Activated CD8-positive, alpha-beta memory T cell treated with anti-CD3 and anti-CD28 coated beads, Interleukin-2, amount 50 U/mL, for 48 hours (primary cell): ENCODE measurements around the gene PRICKLE3.
"Not testable (repeated sequence)": the region's sequence is repeated elsewhere in the genome, so short reads cannot be mapped to it uniquely, and the experiment has no call there.

Experiments used
- DNase-seq: peaks from one replicate; pipeline ENCODE4 v3.0.0-alpha.2; 2020

Gene PRICKLE3

DNA sequence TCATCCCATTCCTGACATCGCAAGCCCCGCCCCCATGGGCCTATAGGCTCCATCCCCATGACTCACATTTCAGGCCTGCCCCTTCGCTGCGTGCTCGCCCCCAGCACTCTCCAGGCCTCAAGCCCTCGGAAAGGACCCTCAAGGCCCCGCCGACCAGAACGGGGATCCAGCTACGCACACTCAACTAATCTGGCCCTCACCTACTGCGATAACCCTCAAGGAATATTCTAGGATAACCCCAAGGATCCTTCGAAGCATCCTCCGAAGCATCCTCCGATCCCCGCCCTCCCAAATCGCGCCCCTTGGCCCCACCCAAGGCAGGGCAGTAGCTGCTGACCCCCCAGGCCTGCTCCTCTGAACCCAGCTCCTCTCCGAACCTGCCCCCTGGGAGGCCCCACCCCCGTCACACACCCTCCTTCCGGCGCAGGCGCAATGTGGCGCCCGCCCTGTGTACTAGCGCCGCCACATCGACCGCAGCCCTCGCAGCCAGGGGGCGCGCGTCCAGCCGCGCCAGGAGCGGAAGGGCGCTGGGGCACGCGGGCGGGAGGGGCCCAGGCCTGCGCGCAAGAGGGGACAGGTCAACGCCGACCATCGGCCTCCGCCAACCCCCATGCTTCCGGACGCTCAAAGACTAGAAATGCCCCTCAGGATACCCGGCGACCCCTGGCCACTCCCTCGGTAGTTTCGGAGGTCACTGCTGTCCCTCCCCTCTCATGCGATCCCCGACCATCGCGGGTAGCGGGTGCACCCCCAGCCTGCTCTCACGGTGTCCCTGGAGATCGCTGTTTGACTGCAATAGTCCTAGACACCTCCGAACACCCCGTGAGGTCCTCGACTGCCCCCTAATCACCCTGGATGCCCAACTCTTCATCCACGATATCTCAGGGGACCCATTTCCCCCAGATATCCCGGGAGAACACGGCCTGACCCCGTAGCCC is 30.0 kb downstream of the PRICKLE3 start:
- peak; percentile 88 for DNase-seq

DNA sequence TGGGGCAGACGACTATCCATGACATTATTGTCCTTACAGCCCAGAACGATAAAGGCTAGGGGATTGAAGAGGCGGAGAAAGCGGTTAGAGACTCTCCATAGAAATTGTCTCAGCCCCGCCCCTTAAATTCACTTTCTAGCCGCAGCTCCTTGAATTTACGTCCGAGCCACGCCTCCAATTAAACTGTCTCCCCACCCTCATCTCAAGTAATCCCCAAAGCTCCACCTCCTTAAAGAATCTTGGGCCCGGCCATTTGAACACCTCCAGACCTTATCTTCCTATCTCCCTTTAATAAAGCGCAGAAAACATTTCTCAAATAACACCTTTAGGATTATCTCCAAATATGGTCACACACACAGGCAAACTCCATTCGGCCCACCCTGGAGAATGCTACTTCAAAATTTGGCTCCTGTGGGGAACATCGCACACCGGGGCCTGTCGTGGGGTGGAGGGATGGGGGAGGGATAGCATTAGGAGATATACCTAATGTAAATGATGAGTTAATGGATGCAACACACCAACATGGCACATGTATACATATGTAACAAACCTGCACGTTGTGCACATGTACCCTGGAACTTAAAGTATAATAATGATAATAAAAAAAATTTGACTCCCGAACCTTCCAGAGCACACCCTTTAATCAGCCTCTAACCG is 30.8 kb downstream of the PRICKLE3 start:
- DNase-seq = no peak

DNA sequence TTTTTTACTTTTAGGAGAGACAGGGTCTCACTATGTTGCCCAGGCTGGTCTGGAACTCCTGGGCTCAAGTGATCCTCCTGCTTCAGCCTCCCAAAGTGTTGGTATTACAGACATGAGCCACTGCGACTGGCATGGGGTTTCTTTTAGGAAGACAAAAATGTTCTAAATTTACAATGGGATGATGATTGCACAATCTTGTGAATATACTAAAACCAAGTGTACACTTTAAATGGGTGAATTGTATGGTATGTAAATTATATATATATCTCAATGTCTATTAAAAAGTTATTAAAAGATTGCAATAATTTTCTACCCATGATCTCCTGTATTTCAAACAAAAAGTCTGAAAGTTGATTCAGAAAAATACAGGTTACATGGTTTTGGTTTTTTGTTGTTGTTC is 32.7 kb downstream of the PRICKLE3 start:
- DNase-seq = no peak

DNA sequence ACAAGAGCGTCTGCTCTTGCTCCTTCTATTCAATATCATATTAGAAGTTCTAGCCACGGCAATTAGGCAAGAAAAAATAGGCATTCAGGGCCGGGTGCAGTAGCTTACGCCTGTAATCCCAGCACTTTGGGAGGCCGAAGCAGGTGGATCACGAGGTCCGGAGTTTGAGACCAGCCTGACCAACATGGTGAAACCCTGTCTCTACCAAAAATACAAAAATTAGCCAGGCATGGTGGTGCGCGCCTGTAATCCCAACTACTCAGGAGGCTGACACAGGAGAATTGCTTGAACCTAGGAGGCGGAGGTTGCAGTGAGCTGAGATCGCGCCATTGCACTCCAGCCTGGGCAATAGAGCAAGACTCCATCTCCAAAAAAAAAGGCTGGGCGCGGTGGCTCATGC is 36.9 kb downstream of the PRICKLE3 start:
- DNase-seq = not testable (repeated sequence)

DNA sequence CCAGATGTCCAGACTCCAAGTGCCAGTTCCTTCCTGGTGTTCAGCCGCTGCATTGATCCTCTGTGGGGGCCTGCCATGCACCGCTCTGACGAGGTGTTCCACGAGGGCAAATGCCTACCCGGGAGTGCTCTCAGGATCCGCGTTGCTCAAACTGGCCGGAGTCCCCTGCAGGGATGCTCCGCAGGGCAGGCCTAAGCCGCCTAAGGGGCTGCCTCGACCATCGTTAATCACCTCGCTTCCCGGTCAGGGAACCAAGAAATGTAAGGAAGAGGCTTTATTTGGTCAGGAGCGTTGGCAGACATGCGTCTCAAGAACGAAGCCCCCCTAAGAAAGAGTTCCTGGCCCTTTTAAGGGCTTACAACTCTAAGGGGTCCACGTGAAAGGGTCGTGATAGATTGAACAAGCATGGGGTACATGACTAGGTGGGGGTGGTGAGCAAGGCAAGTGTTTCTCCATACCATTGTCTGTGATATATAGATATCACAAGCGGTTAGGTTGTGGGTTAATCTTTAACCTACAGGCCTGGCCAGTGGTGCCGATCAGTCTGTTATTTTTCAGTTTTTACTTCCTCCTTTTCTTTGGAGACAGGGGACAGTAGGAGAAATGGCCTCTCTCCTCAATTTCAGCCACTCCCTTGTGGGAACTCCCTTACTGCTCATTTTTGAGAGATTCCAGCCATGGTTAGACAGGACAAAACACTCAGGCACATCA is 37.6 kb downstream of the PRICKLE3 start:
- not testable (repeated sequence) for DNase-seq

DNA sequence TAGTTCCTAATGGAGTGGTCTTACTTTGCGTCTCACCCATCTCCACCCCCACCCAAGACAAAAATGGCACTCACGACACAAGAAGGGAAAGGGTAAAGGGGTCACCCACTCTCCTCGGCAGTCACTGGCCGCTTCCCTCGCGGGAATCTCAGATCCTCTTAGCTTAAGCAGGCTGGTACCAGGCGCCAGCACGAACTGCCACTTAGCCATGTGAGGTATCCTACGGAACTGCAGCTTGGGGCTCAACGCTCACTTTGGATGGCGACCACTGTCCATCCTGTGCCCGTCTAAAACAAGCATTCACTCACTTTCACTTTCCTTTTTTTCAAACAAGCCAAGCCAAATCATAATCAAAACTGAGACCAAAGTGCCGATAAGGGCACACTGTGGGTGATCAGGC is 38.2 kb downstream of the PRICKLE3 start:
- no peak for DNase-seq

DNA sequence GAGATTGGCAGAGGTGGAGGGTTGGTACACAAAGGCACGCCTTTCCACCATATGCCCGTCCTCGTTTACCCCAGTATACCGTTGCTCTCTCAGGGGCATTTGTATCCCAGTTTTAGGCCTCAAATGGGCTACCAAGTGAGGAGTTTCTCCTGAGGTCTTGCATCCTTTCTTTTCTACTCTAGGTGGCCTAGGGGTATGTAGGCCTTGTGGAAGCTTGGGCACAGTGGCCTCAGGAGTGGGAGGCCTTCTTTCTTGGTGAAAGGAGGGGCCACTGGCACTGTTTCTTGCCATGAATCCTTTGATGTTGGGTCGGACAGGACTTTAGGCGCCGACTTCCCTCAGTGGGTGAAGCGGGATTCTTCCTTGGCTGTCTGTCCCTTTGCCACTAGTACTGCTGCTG is 38.9 kb downstream of the PRICKLE3 start:
- no peak for DNase-seq

DNA sequence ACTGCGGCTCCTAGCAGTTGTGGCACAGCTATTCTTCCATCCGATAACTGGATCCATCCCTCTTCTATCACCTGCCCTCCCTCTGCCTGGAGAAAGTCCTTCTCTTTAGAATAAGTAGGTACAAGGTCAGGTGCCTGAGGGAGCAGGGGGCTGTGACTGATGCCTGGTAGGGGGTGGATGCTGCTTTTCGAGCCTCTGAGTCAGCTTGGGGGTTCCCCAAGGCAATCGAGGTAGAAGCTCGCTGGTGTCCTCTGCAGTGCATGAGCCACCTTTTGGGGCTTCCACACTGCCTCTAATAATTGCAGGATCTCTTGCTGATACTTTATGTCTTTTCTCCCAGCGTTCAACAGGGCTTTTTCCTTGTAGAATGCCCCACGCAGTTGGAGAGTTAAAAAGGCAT is 43.0 kb downstream of the PRICKLE3 start:
- DNase-seq = not testable (repeated sequence)

DNA sequence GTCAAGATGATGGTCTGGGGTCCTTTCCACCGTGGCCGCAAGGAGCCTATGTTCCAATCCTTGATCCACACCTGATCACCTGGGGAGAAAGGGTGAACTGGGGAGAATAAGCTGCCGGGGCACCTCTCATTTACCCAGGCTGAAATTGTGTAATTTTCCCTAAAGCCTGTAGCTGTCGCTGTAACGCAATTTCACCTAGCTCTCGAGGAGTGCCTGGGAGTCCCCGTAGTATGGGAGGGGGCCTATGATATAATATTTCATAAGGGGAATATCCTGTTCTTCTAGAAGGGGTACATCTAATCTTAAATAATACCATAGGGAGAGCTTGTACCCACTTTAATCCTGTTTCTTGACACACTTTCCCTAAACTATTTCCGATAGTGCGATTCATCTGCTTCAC is 43.9 kb downstream of the PRICKLE3 start:
- not testable (repeated sequence) for DNase-seq

DNA sequence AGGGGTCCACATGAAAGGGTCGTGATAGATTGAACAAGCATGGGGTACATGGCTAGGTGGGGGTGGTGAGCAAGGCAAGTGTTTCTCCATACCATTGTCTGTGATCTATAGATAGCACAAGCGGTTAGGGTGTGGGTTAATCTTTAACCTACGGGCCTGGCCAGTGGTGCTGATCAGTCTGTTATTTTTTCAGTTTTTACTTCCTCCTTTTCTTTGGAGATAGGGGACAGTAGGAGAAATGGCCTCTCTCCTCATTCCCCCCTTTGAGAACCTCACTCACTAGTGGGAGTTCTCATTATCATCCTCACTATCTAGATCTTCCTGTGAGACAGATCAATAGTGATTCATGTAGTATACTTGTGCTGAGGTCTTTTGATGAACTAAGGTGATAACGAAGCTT is 46.5 kb downstream of the PRICKLE3 start:
- no peak for DNase-seq

DNA sequence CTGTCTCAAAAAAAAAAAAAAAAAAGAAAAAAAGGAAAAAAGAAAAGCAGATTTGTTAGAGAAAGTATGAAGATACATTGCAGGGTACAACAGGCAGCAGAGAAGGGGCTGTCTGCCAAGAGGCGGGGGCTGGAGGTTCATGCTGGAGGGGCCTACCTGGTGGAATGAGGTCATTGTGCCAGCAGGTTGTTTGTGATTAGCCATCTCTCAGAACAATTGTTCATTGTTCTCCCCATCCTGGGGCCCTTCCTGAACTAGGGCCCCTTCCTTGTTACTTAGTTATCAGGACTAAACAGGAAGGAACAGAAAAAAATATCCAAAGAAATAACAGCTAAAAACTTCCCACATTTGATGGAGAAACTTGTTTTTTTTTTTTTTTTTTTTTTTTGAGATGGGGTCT is 48.7 kb downstream of the PRICKLE3 start:
- no peak for DNase-seq

DNA sequence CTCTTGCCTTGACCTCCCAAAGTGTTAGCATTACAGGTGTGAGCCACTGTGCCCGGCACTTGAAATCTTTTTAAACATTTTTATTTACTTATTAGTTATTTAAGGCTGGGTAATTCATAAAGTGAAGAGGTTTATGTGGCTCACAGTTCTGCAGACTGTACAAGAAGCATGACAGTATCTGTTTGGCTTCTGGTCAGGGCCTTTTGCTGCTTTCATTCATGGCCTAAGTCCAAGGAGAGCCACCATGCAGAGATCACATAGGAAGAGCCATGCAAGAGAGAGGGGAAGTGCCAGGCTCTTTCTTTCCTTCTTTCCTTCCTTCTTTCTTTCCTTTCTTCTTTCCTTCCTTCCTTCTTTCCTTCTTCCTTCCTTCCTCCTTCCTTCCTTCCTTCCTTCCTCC is 52.4 kb downstream of the PRICKLE3 start:
- DNase-seq = no peak

DNA sequence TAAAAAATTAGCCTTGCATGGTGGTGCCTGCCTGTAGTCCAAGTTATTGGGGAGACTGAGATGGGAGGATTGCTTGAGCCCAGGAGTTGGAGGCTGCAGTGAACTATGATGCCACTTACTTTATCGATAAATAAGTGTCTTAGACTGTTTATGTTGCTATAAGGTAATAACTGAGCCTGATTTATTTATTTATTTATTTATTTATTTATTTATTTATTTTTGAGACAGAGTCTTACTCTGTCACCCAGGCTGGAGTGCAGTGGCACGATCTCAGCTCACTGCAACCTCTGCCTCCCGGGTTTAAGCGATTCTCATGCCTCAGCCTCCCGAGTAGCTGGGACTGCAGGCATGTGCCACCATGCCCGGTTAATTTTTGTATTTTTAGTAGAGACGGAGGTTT is 53.9 kb downstream of the PRICKLE3 start:
- DNase-seq = not testable (repeated sequence)

DNA sequence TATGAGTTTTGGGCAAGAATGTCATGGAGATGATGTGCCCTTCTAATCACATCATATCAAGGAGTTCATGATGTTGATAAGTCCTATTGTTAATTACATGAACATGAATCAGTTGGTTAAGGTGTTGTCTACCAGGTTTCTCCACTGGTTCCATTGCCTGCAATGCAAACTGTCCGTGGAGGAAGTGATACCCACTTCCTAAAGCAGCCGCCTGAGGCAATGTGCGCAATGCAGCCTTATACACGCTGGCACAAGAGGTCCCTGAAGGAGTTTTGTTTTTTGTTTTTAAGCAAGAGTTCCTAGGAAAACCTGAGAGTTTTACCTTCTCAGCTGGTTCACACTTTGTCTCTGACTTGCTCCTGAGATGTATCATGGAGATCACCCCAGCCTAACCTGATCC is 56.7 kb downstream of the PRICKLE3 start:
- DNase-seq = no peak

DNA sequence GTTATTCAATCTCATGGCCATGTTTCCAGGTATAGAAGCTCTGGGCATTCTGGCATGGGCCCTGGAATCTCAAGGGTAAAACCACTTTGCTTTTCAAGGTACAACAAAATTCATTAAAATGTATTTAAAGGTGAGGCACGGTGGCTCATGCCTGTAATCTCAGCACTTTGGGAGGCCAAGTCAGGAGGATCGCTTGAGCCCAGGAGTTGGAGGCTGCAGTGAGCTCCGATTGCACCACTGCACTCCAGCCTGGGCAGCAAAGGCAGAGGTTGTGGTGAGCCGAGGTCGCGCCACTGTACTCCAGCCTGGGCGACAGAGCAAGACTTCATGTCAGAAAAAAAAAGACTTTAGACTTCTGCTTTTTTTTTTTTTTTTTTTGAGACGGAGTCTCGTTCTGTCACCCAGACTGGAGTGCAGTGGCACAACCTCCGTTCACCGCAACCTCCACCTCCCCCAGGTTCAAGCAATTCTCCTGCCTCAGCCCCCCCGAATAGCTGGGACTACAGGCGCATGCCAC is 58.4 kb downstream of the PRICKLE3 start:
- DNase-seq = not testable (repeated sequence)
